H9 (cell line): ENCODE data around the gene S100A2. TPM values are rescaled to one million over a fixed set of nuclear protein-coding genes. Genes with fewer than 3 reads are reported as not detected.

Experiments
- DNase-seq: peaks from one replicate; pipeline ENCODE4 v3.0.0-alpha.2; 2017
- H2AFZ ChIP-seq: one replicate; pipeline ENCODE4 v1.6.1; 2013; ENCODE audit warnings: mild to moderate bottlenecking, low read length, control low read depth, moderate library complexity
- H2AK5ac ChIP-seq: 2 replicates; pipeline ENCODE4 v1.6.1; 2013; ENCODE audit warnings: low read length, control low read depth, mixed read lengths; ENCODE audit not compliant: insufficient read length
- H2BK120ac ChIP-seq: one replicate; pipeline ENCODE4 v1.6.1; 2013; ENCODE audit warnings: low read depth, mild to moderate bottlenecking, low read length, control low read depth, inconsistent platforms; ENCODE audit not compliant: poor library complexity, severe bottlenecking
- H2BK12ac ChIP-seq: 2 replicates; pipeline ENCODE4 v1.6.1; 2013; ENCODE audit warnings: low read length, control low read depth, mixed read lengths, low read depth; ENCODE audit not compliant: insufficient read length
- H2BK15ac ChIP-seq: 2 replicates; pipeline ENCODE4 v1.6.1; 2013; ENCODE audit warnings: low read depth, low read length, control low read depth
- H2BK20ac ChIP-seq: one replicate; pipeline ENCODE4 v1.6.1; 2013; ENCODE audit warnings: low read depth, mild to moderate bottlenecking, low read length, control low read depth, inconsistent platforms; ENCODE audit not compliant: poor library complexity, severe bottlenecking
- H2BK5ac ChIP-seq: 2 replicates; pipeline ENCODE4 v1.6.1; 2013; ENCODE audit warnings: low read length, control low read depth, mixed read lengths; ENCODE audit not compliant: insufficient read length
- H3K14ac ChIP-seq: 2 replicates; pipeline ENCODE4 v1.6.1; 2013; ENCODE audit warnings: low read length, control low read depth; ENCODE audit not compliant: insufficient read depth
- H3K18ac ChIP-seq: 2 replicates; pipeline ENCODE4 v1.6.1; 2013; ENCODE audit warnings: low read depth, mild to moderate bottlenecking, mixed read lengths, low read length, control low read depth; ENCODE audit not compliant: insufficient read length
- H3K23ac ChIP-seq: 2 replicates; pipeline ENCODE4 v1.6.1; 2013; ENCODE audit warnings: low read length, control low read depth, mixed read lengths, low read depth; ENCODE audit not compliant: insufficient read length
- H3K23me2 ChIP-seq: 2 replicates; pipeline ENCODE4 v1.6.1; 2013; ENCODE audit warnings: low read depth, mild to moderate bottlenecking, mixed read lengths, low read length, control low read depth; ENCODE audit not compliant: insufficient read length, poor library complexity, severe bottlenecking
- H3K27ac ChIP-seq: 2 replicates; pipeline ENCODE4 v1.5.1; 2013; ENCODE audit warnings: low read length, control low read depth, mixed read lengths, low read depth; ENCODE audit not compliant: insufficient read length
- H3K27me3 ChIP-seq: 2 replicates; pipeline ENCODE4 v1.6.1; 2013; ENCODE audit warnings: low read length, control low read depth, inconsistent platforms; ENCODE audit not compliant: insufficient read depth
- H3K4ac ChIP-seq: 2 replicates; pipeline ENCODE4 v1.6.1; 2013; ENCODE audit warnings: low read depth, mild to moderate bottlenecking, control low read depth, inconsistent platforms, low read length, moderate library complexity
- H3K4me1 ChIP-seq: 2 replicates; pipeline ENCODE4 v1.6.1; 2013; ENCODE audit warnings: low read length, control low read depth, inconsistent platforms; ENCODE audit not compliant: insufficient read depth
- H3K4me2 ChIP-seq: 2 replicates; pipeline ENCODE4 v1.6.1; 2013; ENCODE audit warnings: low read length, control low read depth, mixed read lengths; ENCODE audit not compliant: insufficient read length, insufficient read depth
- H3K56ac ChIP-seq: 2 replicates; pipeline ENCODE4 v1.6.1; 2013; ENCODE audit warnings: low read depth, mild to moderate bottlenecking, mixed read lengths, low read length, control low read depth; ENCODE audit not compliant: insufficient read length
- H3K79me1 ChIP-seq: 2 replicates; pipeline ENCODE4 v1.6.1; 2013; ENCODE audit warnings: low read depth, mild to moderate bottlenecking, moderate library complexity, low read length, control low read depth, inconsistent platforms; ENCODE audit not compliant: insufficient read depth, poor library complexity, severe bottlenecking
- H3K79me2 ChIP-seq: 2 replicates; pipeline ENCODE4 v1.6.1; 2013; ENCODE audit warnings: low read length, control low read depth, inconsistent platforms; ENCODE audit not compliant: insufficient read depth
- H3K9ac ChIP-seq: 2 replicates; pipeline ENCODE4 v1.6.1; 2013; ENCODE audit warnings: low read length, control low read depth, mixed read lengths; ENCODE audit not compliant: insufficient read length; ENCODE audit errors: extremely low read depth
- H3K9me3 ChIP-seq: one replicate; pipeline ENCODE4 v1.6.1; 2013; ENCODE audit warnings: low read depth, low read length, inconsistent platforms; ENCODE audit not compliant: control insufficient read depth
- H3T11ph ChIP-seq: one replicate; pipeline ENCODE4 v1.6.1; 2013; ENCODE audit warnings: mild to moderate bottlenecking, low read length, control low read depth, inconsistent platforms
- H4K20me1 ChIP-seq: one replicate; pipeline ENCODE4 v1.6.1; 2013; ENCODE audit not compliant: control insufficient read depth, insufficient read length, insufficient read depth
- H4K5ac ChIP-seq: 2 replicates; pipeline ENCODE4 v1.6.1; 2013; ENCODE audit warnings: low read depth, mild to moderate bottlenecking, mixed read lengths, low read length, control low read depth; ENCODE audit not compliant: insufficient read length
- H4K8ac ChIP-seq: replicated peaks from 2 replicates; pipeline ENCODE4 v1.6.1; 2013; ENCODE audit warnings: low read length, control low read depth, mixed read lengths, low read depth; ENCODE audit not compliant: insufficient read length
- H4K91ac ChIP-seq: 2 replicates; pipeline ENCODE4 v1.6.1; 2013; ENCODE audit warnings: low read depth, mild to moderate bottlenecking, moderate library complexity, mixed read lengths, low read length, control low read depth; ENCODE audit not compliant: insufficient read length
- H3K27ac Mint-ChIP-seq, 3 experiments: 2 replicates in 2 of 3; 3 replicates in 1 of 3; pipeline ENCODE4 v1.8.0; 2020 to 2021; ENCODE audit warnings: mixed read lengths in 3 of 3, mild to moderate bottlenecking in 1 of 3, moderate library complexity in 1 of 3
- H3K27me3 Mint-ChIP-seq: 2 replicates; pipeline ENCODE4 v1.8.0; 2021; ENCODE audit warnings: low read depth, mild to moderate bottlenecking, moderate library complexity, mixed read lengths
- H3K36me3 Mint-ChIP-seq, 3 experiments: 2 replicates in 2 of 3; 3 replicates in 1 of 3; pipeline ENCODE4 v1.8.0; 2020 to 2021; ENCODE audit warnings: low read depth in 3 of 3, mixed read lengths in 3 of 3; ENCODE audit not compliant: insufficient read depth in 1 of 3
- H3K4me1 Mint-ChIP-seq, 2 experiments: 2 replicates each; pipeline ENCODE4 v1.8.0; 2020; ENCODE audit warnings: mixed read lengths in 2 of 2
- H3K4me3 Mint-ChIP-seq, 2 experiments: 2 replicates in 1 of 2; 3 replicates in 1 of 2; pipeline ENCODE4 v1.8.0; 2020 to 2021; ENCODE audit warnings: mild to moderate bottlenecking in 2 of 2, mixed read lengths in 2 of 2, moderate library complexity in 1 of 2
- H3K9me3 Mint-ChIP-seq, 2 experiments: 2 replicates in 1 of 2; 3 replicates in 1 of 2; pipeline ENCODE4 v1.8.0; 2020; ENCODE audit warnings: mild to moderate bottlenecking in 2 of 2, mixed read lengths in 2 of 2, moderate library complexity in 1 of 2
- CTCF ChIP-seq: fragments of 200-600 bp; sonication (generic); conservative IDR thresholded peaks from 3 replicates; pipeline ENCODE4 v1.8.0; 2021; ENCODE audit warnings: antibody characterized with exemption, mild to moderate bottlenecking
- WGBS: extraction: QIAGEN DNeasy Blood & Tissue Kit; methylation state at CpG from one replicate; pipeline ENCODE4 v1.1.7; 2013; ENCODE audit warnings: missing lambda C conversion rate, low lambda C conversion rate, mixed read lengths; ENCODE audit not compliant: insufficient read length; ENCODE audit errors: extremely low coverage; 5-methylcytosine and 5-hydroxymethylcytosine counted together
- total RNA-seq: library from RNA; stranded (reverse); gene quantifications from 2 replicates; pipeline ENCODE4 v1.2.1, GENCODE V29; 2021

The S100A2 gene
- total RNA-seq, 1 experiment from 2014 or later: 0.57 TPM

- Histone ChIP-seq H3K9ac (no peak overlapping the region), H4K5ac (no peak overlapping the region), H2BK5ac (no peak overlapping the region), H4K20me1 (no peaks in the 10 kb centered on the region), H2AFZ (no peak overlapping the region), H3K27ac (no peak overlapping the region), H3K9me3 (no peaks in the 10 kb centered on the region), H4K91ac (no peak overlapping the region), H3K18ac (no peak overlapping the region), H4K8ac (no peak overlapping the region), H3K79me1 (no peaks in the 10 kb centered on the region), H2BK15ac (no peak overlapping the region), H3K14ac (no peak overlapping the region), H3K23ac (no peak overlapping the region), H2BK120ac (no peak overlapping the region), H3K27me3 (no peaks in the 10 kb centered on the region), H2BK12ac (no peak overlapping the region), H2BK20ac (no peak overlapping the region), H3K4me1 (peaks cover 7% of the 10 kb centered on the region; the same call in 1 of the 2 replicates), H3K23me2 (no peaks in the 10 kb centered on the region), H3K4ac (no peak overlapping the region), H3K79me2 (no peaks in the 10 kb centered on the region), H3K4me2 (no peak overlapping the region), H2AK5ac (no peak overlapping the region), H3T11ph (no peak overlapping the region), H3K56ac (no peak overlapping the region)
- DNase-seq: no peak
- peaks cover 23 to 24% of the 10 kb centered on the region in 2 experiments for H3K4me1 Mint-ChIP-seq
- H3K36me3 Mint-ChIP-seq: peaks cover 0 to 6% (median 4%) of the 10 kb centered on the region in 3 experiments; a peak in 3 of 7 replicates
- no peaks in the 10 kb centered on the region for H3K9me3 Mint-ChIP-seq
- WGBS: no CpG with 5 or more reads among the region's 6 CpGs
- TF ChIP-seq CTCF: no peak
- no peak overlapping the region for H3K27ac Mint-ChIP-seq
- no peaks in the 10 kb centered on the region; the same call in none of the 2 replicates for H3K27me3 Mint-ChIP-seq
- H3K4me3 Mint-ChIP-seq: no peak overlapping the region
Measured at GRCh38 chr1:153602749-153603148, 37.1 kb upstream of the S100A2 start.
